Hepatocyte (in vitro differentiated cells): Measurements from ENCODE around the gene SLC25A10.

ENCODE experiments used
- CTCF ChIP-seq: fragments of 200-600 bp; sonication (generic); IDR thresholded peaks from 2 replicates; pipeline ENCODE4 v1.5.1; 2016; ENCODE audit warnings: antibody characterized with exemption, mild to moderate bottlenecking; ENCODE audit not compliant: poor library complexity
- EZH2 ChIP-seq: fragments of 200-600 bp; sonication (generic); IDR thresholded peaks from 2 replicates; pipeline ENCODE4 v1.6.1; 2016; ENCODE audit warnings: antibody characterized with exemption, mild to moderate bottlenecking, borderline replicate concordance

- TF ChIP-seq EZH2 (no peak), CTCF (no peak)
Measured at GRCh38 chr17:81717049-81717765, 5.1 kb downstream of the SLC25A10 start.
